Fibroblast of skin of right biceps (primary cell): ENCODE data around the gene SOD2.
A peak's percentile ranks its signal among the peaks of the same experiment; 100 is the strongest.
"Not testable (repeated sequence)": the region's sequence is repeated elsewhere in the genome, so short reads cannot be mapped to it uniquely, and the experiment has no call there.

Source experiments
- DNase-seq: peaks from one replicate; pipeline ENCODE4 v3.0.0-alpha.2; 2013

SOD2 gene

DNA sequence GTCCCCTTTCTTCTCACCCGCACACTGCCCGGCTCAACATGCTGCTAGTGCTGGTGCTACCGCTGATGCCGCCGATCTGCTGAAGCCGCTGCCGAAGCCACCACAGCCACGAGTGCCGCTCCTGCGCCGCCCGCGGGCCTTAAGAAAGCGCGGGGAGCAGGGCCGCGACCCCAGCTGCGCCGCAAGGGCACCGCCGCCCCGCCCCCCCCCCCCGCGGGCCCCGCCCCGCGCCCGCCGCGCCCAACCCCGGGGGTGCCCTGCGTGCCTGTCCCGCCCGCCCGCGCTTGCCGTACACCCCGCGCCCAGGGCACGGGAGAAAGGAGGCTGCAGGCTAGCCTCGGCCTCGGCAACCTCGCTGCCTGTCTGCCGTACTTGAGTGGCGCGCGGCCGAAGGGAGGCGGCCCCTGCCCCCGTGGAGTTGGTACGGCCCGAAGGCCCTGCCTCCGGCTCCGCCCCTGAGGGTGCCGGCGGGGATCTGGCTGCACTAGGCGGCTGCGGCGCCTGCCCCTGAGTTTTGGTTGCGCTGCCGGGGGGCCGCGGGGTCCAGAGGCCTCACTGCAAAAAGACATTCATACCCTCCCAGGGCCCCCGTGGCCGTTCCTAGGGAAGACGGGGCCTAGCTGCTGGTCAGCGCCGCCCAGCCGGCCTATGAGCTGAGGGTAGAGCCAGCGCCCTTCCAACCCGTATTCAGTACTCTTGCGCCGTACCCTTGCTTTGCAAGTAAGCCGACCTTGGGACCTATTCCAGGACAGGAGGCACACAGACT is at the start of gene SOD2:
SOD2 (minus strand) TSS at position 114 of the 766 bp plus-strand sequence; CDS start at position 40, 74 bp downstream.
- DNase-seq = peak; percentile 77

DNA sequence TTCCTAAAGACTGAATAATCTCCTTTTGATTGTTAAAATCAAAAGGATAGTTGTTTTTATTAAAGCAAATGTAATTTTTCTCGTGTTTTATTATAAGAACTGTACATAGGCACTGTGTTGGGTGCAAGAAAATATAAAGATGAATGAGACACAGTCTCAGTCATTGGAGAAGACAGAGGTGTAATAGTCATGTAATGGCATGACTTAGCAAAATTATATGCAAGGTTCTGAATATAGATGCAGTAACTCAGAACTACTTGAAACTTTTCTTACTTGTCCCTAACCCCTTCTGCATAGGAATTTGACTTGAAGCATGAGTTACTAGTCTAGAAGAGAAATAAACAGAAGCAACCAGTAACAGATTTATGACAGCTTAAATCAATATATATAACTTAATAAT is 49.1 kb upstream of the SOD2 start:
- DNase-seq = no peak

DNA sequence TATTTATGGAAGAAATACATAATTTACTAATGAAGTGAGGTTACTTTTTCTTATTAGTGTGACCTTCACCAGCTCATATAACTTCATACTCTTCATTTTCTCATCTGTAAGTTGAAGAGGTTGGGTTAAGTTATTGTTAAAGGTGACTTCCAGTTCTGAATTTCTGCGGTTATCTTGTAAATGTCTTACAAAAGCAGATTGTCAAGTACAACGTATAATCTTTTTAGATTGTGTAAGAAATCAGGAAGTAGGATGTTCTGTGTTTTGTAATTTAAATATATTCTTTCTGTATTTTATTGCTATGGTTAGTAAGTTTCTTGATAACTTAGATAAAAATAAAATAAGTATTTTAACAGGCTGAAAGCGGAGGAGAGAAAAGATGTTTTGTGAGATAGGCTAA is 46.3 kb upstream of the SOD2 start:
- no peak for DNase-seq

DNA sequence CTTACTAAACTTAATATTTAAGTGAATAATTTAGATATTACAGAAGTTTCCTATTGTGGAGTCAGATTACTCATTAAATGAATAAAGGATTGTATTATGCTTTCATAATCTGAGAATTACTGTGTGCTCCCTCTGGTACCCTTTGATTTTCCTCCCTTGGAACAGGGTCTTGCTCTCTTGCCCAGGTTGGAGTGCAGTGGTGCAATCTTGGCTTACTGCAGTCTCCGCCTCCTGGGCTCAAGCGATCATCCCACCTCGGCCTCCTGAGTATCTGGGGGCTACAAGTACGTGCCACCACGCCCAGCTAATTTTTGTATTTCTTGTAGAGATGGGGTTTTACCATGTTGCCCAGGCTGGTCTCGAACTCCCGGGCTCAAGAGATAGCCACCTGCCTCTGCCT is 43.9 kb upstream of the SOD2 start:
- DNase-seq = no peak

DNA sequence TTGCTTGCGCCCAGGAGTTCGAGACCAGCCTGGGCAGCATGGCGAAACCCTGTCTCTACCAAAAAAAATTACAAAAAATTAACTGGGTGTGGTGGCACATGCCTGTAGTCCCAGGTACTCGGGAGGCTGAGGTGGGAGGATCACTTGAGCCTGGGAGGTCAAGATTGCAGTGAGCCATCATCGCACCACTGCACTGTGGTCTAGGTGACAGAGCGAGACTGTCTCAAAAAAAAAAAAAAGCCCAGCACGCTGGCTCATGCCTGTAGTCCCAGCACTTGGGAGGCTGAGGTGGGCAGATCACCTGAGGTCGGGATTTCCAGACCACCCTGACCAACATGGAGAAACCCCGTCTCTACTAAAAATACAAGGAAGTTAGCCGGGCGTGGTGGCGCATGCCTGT is 40.4 kb upstream of the SOD2 start:
- not testable (repeated sequence) for DNase-seq

DNA sequence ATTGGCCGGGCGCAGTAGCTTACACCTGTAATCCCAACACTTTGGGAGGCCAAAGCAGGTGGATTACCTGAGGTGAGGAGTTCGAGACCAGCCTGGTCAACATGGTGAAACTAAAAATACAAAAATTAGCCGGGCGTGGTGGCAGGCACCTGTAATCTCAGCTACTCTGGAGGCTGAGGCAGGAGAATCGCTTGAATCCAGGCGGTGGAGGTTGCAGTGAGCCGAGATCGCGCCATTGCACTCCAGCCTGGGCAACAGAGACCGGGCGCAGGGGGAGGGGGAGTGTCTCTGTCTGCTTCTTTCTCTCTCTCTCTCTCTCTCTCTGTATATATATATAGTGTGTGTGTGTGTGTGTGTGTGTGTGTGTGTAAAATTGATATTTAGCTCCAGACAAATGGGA is 39.5 kb upstream of the SOD2 start:
- not testable (repeated sequence) for DNase-seq

DNA sequence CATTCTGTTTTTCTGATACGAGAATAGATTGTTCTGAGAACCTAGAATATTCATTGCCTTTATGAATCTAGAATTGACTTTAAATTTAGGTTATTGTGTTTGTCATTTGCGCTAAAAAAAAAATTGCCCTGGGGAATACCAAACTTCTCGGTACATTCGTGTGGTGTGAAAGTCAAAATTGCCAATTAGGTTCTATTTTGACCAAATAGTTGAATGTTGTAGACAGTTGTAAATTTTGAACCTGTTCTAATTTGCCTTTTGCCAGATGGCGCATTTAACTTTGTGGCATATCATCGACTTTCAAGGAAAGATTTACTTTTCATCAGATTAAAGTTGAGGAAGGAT is 37.3 kb upstream of the SOD2 start:
- no peak for DNase-seq

DNA sequence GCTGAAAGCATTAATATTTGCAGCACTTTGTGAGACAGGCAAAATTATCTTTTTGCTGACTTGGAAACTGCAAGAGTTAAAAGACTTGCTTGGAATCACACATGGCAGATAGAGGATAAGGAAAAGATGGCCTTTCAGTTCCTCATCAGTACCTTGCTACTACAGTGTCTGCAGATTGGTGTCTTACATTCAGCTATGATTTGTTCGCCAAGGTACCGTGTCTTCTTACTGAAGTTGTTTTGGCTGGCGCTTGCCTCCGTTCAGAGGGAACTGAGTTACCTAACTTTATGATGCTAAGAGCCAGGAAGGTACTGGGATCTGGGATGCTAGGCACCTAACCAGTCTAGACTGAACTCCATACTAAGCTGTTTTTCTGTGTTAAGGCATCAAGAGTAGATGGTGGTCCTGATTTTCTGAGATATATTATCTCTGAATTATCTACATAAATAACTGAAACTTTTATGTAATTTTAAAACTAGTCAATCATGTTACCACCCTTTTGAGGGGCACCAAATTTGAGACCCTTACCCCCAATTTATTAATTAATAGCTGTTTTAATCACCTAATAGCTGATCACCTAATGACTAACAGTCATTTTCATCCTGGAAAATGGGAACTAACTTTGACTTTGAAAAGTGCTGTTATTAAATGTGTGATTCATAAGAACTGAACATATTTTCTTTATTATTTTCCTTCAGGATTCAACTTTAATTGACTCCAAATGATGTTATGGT is 36.7 kb upstream of the SOD2 start:
- peak; percentile 21 for DNase-seq

DNA sequence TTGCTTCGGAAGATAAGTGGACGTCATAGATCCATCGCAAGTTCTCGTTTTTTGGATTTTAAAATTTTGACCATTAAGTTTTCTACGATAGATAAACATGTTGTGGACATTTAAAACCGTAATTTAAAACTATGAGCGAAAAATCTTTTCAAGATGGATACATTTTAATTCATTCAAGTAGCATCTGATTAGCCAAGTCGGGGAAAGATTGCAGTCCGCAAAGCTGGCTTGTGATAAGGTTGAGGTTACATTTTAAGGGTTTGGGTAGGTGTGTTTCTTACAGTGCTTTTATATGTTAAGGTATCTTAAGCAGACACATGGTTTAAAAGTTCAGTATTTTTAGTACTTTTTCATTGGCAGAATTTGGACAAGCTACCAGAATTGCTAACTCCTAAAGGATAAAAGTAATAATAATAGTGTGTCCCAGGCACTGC is 35.5 kb upstream of the SOD2 start:
- DNase-seq = no peak

DNA sequence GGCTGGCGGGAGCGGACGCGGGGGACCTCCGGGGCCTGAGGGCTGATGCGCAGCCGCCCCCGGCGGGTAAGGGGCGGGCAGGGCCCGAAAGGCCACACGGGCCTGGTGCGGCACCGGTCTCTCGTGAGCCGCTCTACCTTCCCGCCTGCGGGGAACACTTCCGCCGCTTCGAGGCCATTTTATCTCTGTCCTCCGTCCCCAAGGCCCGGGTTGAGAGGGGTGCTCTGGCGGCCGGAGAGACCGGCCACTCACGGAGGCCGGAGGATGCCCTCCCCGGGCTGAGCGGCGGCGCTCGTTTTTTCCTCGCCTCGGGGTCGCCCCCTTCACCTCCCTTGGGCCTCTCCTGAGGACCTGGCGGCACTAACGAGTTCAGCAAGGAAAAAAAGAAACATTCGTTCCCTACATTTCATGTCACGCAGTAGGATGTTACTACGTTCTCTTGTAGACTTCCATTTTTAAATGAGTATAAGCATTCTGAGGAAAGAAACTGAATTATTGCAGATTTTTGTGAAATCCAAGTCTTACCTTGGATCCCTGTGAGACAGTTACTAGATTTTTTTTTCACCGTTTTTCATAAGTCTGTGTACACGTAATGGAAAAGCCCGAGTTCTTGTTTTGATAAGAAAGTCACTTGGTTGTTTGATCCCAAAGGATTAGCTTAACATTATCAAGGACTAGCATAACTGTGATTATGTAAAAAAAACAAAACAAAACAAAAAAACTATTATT is 34.8 kb upstream of the SOD2 start:
- no peak for DNase-seq

DNA sequence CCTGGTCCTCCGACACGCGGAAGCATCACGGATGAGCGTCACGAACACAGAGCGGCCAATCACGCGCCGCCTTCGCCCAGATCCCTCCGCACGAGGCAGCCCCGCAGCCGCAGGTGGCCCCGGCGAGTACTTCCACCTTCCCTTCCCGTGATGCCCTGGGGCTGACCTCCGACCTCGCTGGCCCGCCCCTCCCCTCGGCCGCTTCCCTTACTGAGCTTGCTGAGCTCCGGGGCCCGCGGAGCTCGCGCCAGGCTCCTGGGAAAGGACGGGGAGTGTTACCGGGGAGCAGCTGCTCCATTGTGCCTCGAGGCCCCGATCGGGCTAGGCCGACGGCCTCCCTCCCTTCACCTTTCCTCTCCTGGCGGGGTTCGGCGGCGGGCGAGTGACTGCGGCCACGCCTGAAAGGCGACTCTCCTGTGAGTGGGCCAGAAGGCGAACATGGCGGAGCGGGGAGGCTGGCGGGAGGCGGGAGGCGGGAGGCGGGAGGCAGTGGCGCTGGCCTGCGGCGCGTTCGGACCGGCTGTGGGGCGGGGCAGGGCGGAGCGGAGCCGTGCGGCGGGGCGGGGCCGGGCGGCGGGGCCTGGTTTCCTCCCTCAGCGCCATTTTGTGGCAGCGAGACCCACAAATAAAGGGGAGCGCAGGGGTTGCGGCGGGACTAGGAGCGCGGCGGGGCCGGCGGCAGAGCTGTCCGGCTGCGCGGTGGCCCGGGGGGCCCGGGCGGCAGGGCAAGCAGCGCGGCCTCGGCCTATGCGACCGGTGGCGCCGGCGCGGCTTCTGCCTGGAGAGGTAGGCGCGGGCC is 34.1 kb upstream of the SOD2 start, which contains the start of gene WTAP:
WTAP (plus strand) TSS at position 589 of the 799 bp plus-strand sequence. CDS start 8,760 bp downstream, outside the sequence.
- DNase-seq = peak; percentile 97

DNA sequence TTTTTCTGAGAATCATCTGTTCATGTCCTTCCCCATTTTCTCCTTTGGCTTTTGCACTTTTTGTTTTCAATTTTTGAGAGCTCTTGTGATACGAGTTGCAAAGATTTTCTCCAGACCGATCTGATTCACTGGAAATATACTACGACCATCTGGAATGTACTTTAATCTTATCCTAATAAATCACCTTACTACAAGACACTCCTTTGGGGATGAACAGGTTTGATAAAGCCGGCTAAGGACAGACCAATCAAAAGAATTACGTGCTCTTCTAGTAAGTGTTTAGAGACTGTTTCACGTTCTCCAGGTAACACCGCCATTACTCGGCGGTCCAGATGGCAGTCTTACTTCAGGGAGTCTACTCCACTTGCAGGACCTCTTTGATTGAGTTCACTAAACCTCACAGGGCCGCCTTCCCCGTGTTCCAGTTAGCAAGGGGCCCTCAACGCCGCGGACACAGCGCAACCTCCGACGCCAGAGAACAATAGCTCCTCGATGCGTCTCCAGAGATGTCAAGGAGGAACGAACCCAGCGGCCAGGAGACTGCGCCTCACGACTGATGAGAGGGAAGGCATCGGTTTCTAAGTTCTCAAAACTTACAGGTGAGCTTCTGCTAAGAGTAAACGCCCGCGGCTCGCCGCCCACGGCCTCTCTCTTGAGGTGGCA is 33.3 kb upstream of the SOD2 start:
- no peak for DNase-seq

DNA sequence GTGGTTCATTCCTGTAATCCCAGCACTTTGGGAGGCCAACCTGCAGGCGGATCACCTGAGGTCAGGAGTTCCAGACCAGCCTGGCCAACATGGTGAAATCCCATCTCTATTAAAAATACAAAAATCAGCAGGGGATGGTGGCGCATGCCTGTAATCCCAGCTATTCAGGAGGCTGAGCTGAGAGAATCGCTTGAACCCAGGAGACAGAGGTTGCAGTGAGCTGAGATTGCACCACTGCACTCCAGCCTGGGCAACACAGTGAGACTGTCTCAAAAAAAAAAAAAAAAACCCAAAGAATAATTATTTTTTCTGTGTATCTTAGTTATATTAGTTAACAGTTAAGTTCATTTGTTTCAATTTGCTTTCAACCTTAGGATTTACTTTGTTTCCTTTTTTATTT is 32.2 kb upstream of the SOD2 start:
- not testable (repeated sequence) for DNase-seq

DNA sequence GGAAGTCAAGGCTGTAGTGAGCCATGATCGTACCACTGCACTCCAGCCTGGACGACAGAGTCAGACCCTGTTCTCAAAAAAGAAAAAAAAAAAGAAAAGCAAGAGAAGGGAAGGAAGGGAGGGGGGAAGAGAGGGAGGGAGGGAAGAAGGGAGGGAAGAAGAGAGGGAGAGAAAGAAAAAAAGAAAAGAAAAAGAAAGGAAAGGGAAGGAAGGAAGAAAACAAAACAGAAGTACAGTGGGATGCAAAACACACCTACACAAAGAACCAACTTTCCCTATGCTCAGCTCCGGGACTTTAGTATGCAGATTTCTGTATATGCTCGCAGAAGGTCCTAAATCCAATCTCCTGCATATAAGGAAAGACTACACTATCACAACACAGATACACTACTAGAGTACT is 31.7 kb upstream of the SOD2 start:
- no peak for DNase-seq

DNA sequence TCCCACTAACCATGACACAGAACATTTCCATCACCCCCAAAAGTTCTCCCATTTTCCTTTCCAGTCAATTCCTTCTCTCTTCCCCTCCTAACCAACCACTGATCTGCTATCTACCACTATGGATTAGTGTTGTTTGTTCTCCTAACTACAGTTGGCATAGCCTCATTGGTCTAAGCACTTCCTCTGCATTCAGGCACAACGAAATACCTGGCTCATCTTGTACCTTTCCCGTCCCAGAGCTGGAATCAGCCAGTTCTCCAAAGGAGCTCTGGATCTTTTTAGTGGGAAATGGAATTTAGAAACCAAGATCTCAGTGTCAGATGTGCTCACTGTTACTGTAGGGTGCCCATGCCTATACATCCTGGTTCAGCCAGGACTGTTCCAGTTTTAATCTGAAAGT is 30.2 kb upstream of the SOD2 start:
- no peak for DNase-seq

DNA sequence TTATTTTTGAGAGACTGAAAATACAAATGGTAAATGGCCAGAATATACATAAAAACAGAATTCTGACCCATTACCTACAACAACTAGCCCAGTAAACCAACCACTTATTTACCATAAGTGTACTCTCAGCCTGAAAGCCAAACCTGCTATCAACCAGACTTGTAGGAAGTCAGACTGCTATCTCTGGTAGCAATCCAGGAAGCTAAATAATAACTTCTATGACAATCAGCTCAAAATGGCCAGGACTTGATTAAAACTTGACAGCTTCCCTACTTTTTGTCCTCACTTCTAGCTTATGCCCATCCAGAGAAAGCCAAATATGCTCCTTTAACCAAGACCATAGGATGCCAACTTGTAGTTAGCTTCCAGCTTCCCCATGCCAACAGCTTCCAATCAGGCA is 29.6 kb upstream of the SOD2 start:
- DNase-seq = no peak

DNA sequence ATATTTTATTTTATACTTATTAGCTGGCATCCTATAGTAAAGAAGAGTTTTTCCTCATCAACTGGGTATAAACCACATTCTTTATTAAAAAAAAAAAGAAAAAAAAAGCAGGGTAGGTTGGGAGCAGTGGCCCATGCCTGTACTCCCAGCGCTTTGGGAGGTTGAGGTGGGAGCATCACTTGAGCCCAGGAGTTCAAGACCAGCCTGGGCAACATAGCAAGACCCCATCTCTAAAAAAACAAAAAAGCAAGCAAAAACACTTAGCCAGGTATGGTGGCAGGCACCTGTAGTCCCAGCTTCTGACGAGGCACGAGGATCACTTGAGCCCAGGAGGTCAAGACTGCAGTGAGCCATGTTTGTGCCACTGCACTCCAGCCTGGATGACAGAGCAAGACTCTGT is 28.9 kb upstream of the SOD2 start:
- DNase-seq = not testable (repeated sequence)

DNA sequence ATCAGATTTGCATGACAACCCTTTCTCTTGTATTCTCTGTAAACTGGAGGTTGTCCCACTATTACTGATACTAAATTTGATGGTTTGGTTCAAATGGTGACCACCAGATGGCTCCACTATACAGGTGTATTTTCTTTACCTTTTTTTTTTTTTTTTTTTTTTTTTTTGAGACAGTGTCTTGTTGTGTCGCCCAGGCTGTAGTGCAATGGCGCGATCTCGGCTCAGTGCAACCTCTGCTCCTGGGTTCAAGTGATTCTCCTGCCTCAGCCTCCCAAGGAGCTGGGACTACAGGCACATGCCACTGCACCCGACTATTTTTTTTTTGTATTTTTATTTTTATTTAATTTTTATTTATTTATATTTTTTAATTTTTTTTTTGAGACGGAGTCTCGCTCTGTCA is 27.7 kb upstream of the SOD2 start:
- DNase-seq = peak; percentile 27

DNA sequence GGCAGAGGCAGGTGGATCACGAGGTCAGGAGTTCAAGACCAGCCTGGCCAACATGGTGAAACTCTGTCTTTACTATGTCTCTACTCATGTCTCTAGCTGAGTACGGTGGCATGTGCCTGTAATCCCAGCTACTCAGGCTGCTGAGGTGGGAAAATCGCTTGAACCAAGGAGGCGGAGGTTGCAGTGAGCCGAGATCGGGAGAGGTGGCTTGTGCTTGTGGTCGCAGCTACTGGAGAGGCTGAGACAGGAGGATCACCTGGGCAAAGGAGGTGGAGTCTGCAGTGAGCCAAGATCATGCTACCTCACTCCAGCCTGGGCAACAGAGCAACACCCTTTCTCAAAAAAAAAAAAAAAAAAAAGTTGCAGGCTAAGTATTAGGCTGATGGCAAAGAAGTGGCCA is 26.2 kb upstream of the SOD2 start:
- no peak for DNase-seq

DNA sequence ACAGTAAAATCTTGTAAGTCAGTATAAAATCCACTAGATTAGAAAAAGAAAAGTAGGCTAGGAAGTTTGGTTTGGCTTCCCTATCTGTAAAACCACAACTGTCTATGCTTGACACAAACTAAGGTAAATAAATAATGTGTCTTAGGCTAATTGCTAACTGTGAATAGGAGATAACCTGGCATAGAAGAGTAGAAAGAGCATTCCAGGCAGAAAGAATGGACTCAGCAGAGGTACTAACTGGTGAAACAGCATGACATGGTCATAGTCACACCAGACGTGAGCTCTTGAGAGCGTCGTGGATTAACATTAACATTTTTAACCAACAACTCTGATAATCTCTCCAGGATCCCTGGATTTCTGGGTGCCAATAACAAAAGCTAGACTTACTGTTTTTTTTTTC is 25.6 kb upstream of the SOD2 start:
- DNase-seq = no peak

DNA sequence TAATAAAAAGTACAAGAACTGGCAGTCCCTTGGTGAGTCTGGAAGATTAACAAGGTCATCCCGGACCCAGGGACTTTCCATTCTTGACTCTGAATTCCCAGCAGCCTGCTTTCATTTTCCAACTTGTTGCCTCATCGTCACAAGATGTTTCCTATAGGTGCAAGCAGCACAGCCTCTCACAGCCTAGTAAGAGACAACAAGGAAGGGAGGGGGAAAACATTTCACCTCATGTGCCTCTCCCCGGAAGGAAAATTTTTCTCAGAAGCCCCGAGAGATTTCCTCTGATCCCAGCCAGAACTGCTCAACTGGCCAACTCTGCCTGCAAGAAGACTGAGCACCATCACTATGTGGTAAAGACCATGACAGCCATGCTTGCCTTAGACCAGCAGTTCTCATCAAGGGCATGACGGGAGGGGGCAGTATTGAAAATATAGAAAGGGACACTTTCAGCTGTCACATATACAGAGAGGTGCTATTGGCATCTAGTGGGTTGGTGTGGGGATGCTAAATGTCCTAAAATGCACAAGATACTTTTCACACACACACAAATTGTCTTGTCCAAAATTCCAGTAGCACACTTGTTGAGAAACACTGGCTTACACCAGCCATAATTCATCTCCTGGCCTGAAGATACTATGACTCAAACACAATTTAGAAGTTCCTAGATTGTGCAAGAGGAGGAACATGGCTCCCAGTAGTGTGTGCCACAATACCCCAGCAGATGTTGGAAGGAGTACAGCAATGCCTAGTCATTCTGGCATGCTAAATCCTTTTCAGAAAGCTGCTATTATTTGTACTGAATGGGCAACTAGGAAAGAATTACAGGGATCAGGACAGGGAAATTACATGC is 23.4 kb upstream of the SOD2 start:
- peak; percentile 92 for DNase-seq
